HG02678 (cell line): ENCODE results near the gene ZNF423.
"Not testable (repeated sequence)": the region's sequence is repeated elsewhere in the genome, so short reads cannot be mapped to it uniquely, and the experiment has no call there.

Experiments
- ATAC-seq: cut with Tn5 transposase; IDR thresholded peaks from one replicate; pipeline ENCODE4 v1.9.1; 2021; ENCODE audit warnings: mild to moderate bottlenecking, moderate library complexity; ENCODE audit not compliant: unreplicated experiment

ZNF423 gene

GRCh38 chr16:49871824-49872223 lies 15.9 kb upstream of the ZNF423 start:
- not testable (repeated sequence) for ATAC-seq

GRCh38 chr16:49869731-49870130 lies 13.8 kb upstream of the ZNF423 start:
- ATAC-seq, result no peak

- ATAC-seq, result no peak
Measured at GRCh38 chr16:49867796-49868668, 12.1 kb upstream of the ZNF423 start.

- no peak for ATAC-seq
Measured at GRCh38 chr16:49867234-49867633, 11.3 kb upstream of the ZNF423 start.

- no peak for ATAC-seq
Measured at GRCh38 chr16:49866595-49867071, 10.7 kb upstream of the ZNF423 start.

- no peak for ATAC-seq
Measured at GRCh38 chr16:49862694-49863093, 6.8 kb upstream of the ZNF423 start.

GRCh38 chr16:49861299-49861698 lies 5.4 kb upstream of the ZNF423 start:
- no peak for ATAC-seq

- no peak for ATAC-seq
Measured at GRCh38 chr16:49860593-49860992, 4.7 kb upstream of the ZNF423 start.

- ATAC-seq, result no peak
Measured at GRCh38 chr16:49859125-49859811, 3.4 kb upstream of the ZNF423 start.

- no peak for ATAC-seq
Measured at GRCh38 chr16:49858200-49859124, 2.5 kb upstream of the ZNF423 start.

- no peak for ATAC-seq
Measured at GRCh38 chr16:49857423-49858181, 1.7 kb upstream of the ZNF423 start.

GRCh38 chr16:49856672-49857330 lies 889 bp upstream of the ZNF423 start:
- ATAC-seq, result no peak

- ATAC-seq, result peak; percentile 59
Measured at GRCh38 chr16:49855280-49855821, 561 bp downstream of the ZNF423 start.

- peak; percentile 5 for ATAC-seq
Measured at GRCh38 chr16:49854796-49855203, 1.1 kb downstream of the ZNF423 start.

- ATAC-seq, result no peak
Measured at GRCh38 chr16:49854188-49854795, 1.6 kb downstream of the ZNF423 start.

- ATAC-seq, result no peak
Measured at GRCh38 chr16:49852279-49852678, 3.6 kb downstream of the ZNF423 start.

GRCh38 chr16:49851468-49851787 lies 4.5 kb downstream of the ZNF423 start:
- no peak for ATAC-seq

GRCh38 chr16:49850558-49851467 lies 5.1 kb downstream of the ZNF423 start:
- no peak for ATAC-seq
